Endodermal cell (in vitro differentiated cells): Measurements from ENCODE around the gene OR51M1. TPM values are rescaled to one million over a fixed set of nuclear protein-coding genes. Genes with fewer than 3 reads are reported as not detected.

Source experiments
- DNase-seq: peaks from one replicate; pipeline ENCODE4 v3.0.0-alpha.2; 2017
- H3K27ac ChIP-seq: 2 replicates; pipeline ENCODE4 v1.5.1; 2013; ENCODE audit warnings: mild to moderate bottlenecking, low read depth, low read length, moderate library complexity
- H3K27me3 ChIP-seq: 2 replicates; pipeline ENCODE4 v1.6.1; 2013; ENCODE audit warnings: mild to moderate bottlenecking, low read length, moderate library complexity; ENCODE audit not compliant: insufficient read depth, control insufficient read depth, poor library complexity, severe bottlenecking
- H3K36me3 ChIP-seq: 2 replicates; pipeline ENCODE4 v1.7.0; 2013; ENCODE audit warnings: mild to moderate bottlenecking, low read length, moderate library complexity; ENCODE audit not compliant: control insufficient read depth, insufficient read depth
- H3K4me1 ChIP-seq: one replicate; pipeline ENCODE4 v1.7.0; 2013; ENCODE audit warnings: low read length; ENCODE audit not compliant: control insufficient read depth, insufficient read depth
- H3K4me3 ChIP-seq: 2 replicates; pipeline ENCODE4 v1.5.1; 2013; ENCODE audit warnings: mild to moderate bottlenecking, low read length, moderate library complexity
- H3K9ac ChIP-seq: 2 replicates; pipeline ENCODE4 v1.6.1; 2013; ENCODE audit warnings: mild to moderate bottlenecking, low read length, moderate library complexity; ENCODE audit not compliant: poor library complexity, severe bottlenecking; ENCODE audit errors: extremely low read depth
- H3K9me3 ChIP-seq: 2 replicates; pipeline ENCODE4 v1.6.1; 2013; ENCODE audit warnings: mild to moderate bottlenecking, low read length, moderate library complexity; ENCODE audit not compliant: control insufficient read depth
- H3K27ac Mint-ChIP-seq: 2 replicates; pipeline ENCODE4 v1.8.0; 2020; ENCODE audit warnings: mixed read lengths
- H3K27me3 Mint-ChIP-seq: 2 replicates; pipeline ENCODE4 v1.8.0; 2021; ENCODE audit warnings: mild to moderate bottlenecking, mixed read lengths; ENCODE audit not compliant: insufficient read depth
- H3K36me3 Mint-ChIP-seq: 2 replicates; pipeline ENCODE4 v1.8.0; 2020; ENCODE audit warnings: low read depth, mixed read lengths
- H3K4me1 Mint-ChIP-seq: 2 replicates; pipeline ENCODE4 v1.8.0; 2020; ENCODE audit warnings: mixed read lengths
- H3K4me3 Mint-ChIP-seq: 2 replicates; pipeline ENCODE4 v1.8.0; 2020; ENCODE audit warnings: mild to moderate bottlenecking, moderate library complexity, mixed read lengths
- H3K9me3 Mint-ChIP-seq: 2 replicates; pipeline ENCODE4 v1.8.0; 2020; ENCODE audit warnings: mild to moderate bottlenecking, mixed read lengths
- WGBS, 2 experiments: methylation state at CpG; one replicate each; pipeline versions ENCODE4 v1.1.5 to v1.1.7; 2013; ENCODE audit warnings: missing lambda C conversion rate in 2 of 2, mixed read lengths in 1 of 2; ENCODE audit not compliant: insufficient coverage in 1 of 2, insufficient read length in 1 of 2; 5-methylcytosine and 5-hydroxymethylcytosine counted together
- total RNA-seq, 2 donors: library from RNA; stranded (reverse); fragmentation: NEBNext Ultra II Directional in 1 of 2; extraction: Animal tissue kit (Norgen Biotek cat#: 25700) in 1 of 2; gene quantifications; 2 replicates in 1 of 2; 3 replicates in 1 of 2; pipeline ENCODE4 v1.2.1, GENCODE V29; 2021
- TF ChIP-seq, protein P1 (sequence below): fragments of 200-600 bp; sonication (generic); conservative IDR thresholded peaks from 2 replicates; pipeline ENCODE4 v1.5.0; 2021; ENCODE audit warnings: antibody characterized with exemption, mild to moderate bottlenecking

The OR51M1 gene
- total RNA-seq, 2 donors from 2014 or later = 0.55 to 1.1 TPM

DNA sequence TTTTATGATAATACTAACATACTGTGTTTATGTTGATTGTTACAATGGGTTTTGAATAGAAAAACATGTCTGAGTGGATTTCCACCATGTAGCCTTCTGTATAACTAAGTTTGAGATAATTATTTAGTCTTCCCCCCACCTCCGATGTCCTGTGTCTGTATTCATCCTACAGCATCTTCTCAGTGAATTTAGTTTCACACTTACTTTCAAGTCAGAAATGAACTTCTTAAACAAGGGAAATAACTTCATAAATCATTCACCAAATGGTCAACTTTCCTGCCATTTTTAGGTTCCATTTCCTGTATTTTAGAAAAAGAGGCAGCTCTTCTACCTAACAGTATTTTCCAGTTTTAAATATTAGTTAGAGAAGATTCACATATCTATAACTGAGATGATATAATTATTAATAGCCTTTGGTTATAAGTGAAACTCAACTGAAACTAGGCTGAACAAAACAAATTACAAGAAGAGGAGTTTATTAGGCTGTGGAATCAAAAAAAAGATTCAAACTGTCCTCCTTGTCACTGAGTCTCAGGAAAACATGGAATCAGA, 43.8 kb upstream of the OR51M1 start:
- H3K4me3 Mint-ChIP-seq = no peak overlapping the region
- H3K36me3 Mint-ChIP-seq = no peaks in the 10 kb centered on the region
- H3K4me3 ChIP-seq = no peak overlapping the region
- TF ChIP-seq, protein P1, sequence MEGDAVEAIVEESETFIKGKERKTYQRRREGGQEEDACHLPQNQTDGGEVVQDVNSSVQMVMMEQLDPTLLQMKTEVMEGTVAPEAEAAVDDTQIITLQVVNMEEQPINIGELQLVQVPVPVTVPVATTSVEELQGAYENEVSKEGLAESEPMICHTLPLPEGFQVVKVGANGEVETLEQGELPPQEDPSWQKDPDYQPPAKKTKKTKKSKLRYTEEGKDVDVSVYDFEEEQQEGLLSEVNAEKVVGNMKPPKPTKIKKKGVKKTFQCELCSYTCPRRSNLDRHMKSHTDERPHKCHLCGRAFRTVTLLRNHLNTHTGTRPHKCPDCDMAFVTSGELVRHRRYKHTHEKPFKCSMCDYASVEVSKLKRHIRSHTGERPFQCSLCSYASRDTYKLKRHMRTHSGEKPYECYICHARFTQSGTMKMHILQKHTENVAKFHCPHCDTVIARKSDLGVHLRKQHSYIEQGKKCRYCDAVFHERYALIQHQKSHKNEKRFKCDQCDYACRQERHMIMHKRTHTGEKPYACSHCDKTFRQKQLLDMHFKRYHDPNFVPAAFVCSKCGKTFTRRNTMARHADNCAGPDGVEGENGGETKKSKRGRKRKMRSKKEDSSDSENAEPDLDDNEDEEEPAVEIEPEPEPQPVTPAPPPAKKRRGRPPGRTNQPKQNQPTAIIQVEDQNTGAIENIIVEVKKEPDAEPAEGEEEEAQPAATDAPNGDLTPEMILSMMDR = no peak
- no peak overlapping the region for H3K9ac ChIP-seq
- WGBS, 2 experiments = 100% methylated on average over 1 of the region's 1 CpG
- H3K4me1 Mint-ChIP-seq = peaks cover 28% of the 10 kb centered on the region
- H3K27ac ChIP-seq = no peak overlapping the region
- H3K27me3 ChIP-seq = no peaks in the 10 kb centered on the region
- no peak overlapping the region for H3K27ac Mint-ChIP-seq
- H3K9me3 ChIP-seq = no peaks in the 10 kb centered on the region
- H3K27me3 Mint-ChIP-seq = no peaks in the 10 kb centered on the region
- no peaks in the 10 kb centered on the region for H3K36me3 ChIP-seq
- peaks cover 13% of the 10 kb centered on the region for H3K4me1 ChIP-seq
- no peaks in the 10 kb centered on the region for H3K9me3 Mint-ChIP-seq
- no peak for DNase-seq

DNA sequence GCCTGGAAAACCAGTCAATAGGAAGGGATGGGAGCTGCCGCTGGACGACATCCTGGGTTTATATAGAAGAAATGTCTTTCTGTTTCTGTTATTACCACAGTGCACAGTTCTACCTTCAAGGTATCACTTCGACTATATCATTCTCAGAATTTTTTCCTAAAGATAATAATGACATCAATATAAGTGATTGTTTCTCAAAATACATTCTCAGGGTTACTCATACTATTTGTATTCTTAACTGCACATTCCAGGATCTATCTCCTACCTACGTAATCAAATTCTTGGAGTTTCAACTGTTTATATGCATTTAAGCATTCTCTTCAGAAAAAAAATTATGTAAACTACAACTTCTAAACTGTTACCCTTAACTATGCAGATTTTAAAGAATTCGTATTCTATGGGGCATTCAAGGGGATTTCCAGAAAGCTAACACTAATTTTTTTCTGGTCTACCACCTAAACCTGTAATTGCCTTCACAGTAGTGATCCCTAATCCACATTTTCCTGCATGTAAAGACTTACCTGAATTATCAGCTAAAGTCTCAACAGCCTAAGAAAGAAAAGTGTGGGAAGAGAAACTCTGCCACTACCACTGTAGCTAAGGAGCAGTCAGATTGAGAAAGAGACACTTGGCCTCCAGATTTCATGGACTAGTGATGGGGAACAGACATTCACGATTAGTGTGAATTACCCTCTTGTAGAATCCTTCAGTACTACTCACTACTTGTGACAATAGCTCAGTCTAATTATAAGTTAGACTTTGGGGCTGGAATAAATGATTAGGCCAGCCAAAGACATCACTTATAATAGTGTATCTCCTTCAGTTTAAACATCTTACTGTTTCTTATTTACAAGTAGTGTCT, 39.9 kb upstream of the OR51M1 start, which contains the start of gene OR51B5:
Gene OR51B5, minus strand, starts transcription at position 51 of the 862 bp plus-strand sequence. Its CDS starts 0 bp downstream, at position 51.
- H3K4me1 ChIP-seq = peaks cover 13% of the 10 kb centered on the region
- no peak within 1 kb of the TSS for H3K4me3 ChIP-seq
- no peak for DNase-seq
- no peaks in the 10 kb centered on the region for H3K9me3 ChIP-seq
- Mint-ChIP-seq H3K9me3 (no peaks in the 10 kb centered on the region), H3K27ac (peak within 1 kb of the TSS; percentile 50), H3K36me3 (no peaks in the 10 kb centered on the region), H3K27me3 (no peaks in the 10 kb centered on the region), H3K4me1 (peaks cover 40% of the 10 kb centered on the region), H3K4me3 (no peak within 1 kb of the TSS)
- no peak within 1 kb of the TSS for H3K27ac ChIP-seq
- no peaks in the 10 kb centered on the region for H3K36me3 ChIP-seq
- TF ChIP-seq, protein P1 = no peak
- H3K9ac ChIP-seq = no peak within 1 kb of the TSS
- WGBS, 2 experiments = 71 to 72% methylated on average over 5 to 6 of the region's 6 CpGs
- no peaks in the 10 kb centered on the region for H3K27me3 ChIP-seq

DNA sequence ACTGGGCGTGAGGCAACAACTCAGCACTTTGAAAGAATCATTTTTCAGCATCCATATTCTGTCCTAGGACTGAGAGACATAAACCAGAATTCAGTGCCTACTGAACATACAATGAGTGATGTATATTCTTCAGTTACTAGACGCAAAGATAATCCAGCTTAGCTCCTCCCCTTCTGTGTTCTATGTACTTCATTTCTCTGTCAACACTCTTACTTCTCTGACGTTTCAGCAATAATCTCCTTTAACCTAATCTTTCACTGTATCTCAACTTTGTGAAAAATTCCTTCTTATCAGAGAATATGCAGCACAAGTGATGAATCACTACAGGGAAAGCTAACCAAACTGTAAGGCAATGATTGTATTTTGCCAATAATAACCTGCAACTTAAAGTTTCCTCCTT, 37.8 kb upstream of the OR51M1 start:
- Mint-ChIP-seq H3K36me3 (no peaks in the 10 kb centered on the region), H3K27ac (no peak overlapping the region), H3K4me1 (peaks cover 44% of the 10 kb centered on the region), H3K27me3 (no peaks in the 10 kb centered on the region), H3K9me3 (no peaks in the 10 kb centered on the region), H3K4me3 (no peak overlapping the region)
- H3K4me1 ChIP-seq = peaks cover 13% of the 10 kb centered on the region
- no peaks in the 10 kb centered on the region for H3K9me3 ChIP-seq
- no peak for DNase-seq
- no peaks in the 10 kb centered on the region for H3K36me3 ChIP-seq
- H3K27ac ChIP-seq = no peak overlapping the region
- H3K9ac ChIP-seq = no peak overlapping the region
- no peaks in the 10 kb centered on the region for H3K27me3 ChIP-seq
- no peak overlapping the region for H3K4me3 ChIP-seq
- 70 to 84% methylated on average over 2 to 3 of the region's 3 CpGs for WGBS, 2 experiments
- TF ChIP-seq, protein P1 = no peak
